ENCODE data around the gene THRB. TPM values are rescaled to one million over a fixed set of nuclear protein-coding genes. Genes with fewer than 3 reads are reported as not detected.
A peak's percentile ranks its signal among the peaks of the same experiment; 100 is the strongest.

Gene THRB
- polyA plus RNA-seq, 1 of the 3 experiments (the other 2 are of a cell fraction): 0.02 TPM

DNA sequence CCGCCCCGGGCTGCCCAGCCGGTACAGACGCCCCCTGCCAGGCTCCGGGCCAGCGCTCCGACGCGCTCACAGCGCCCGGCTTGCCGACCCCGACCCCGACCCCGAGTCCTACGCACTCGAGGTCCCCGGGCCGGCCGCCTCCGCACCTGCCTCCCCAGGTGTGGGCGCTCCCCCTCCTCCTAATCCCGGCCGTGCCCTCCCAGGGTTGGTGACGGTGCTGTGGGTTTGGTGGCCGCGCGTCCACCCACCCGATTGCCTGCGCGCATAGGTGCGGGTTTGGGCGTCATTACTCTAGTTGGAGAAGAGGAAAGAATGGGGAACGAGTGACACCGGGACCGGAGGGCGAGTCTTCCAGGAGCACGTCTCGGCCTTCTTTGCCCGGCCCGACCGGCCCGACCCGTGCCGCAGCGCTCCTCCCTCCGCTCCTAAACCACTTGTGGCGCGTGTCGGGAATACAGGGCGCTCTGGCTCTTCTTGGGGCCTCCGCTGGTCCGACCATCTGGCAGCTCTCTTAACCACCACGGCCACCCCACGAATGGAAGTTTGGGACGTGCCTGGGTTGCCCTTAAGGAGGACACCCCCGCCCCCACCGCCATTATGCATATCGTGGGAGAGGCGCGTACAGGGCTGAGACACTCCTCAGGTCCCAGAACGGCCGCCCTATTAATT, 810 bp upstream of the THRB start:
- H3F3A ChIP-seq (replicated peaks; ENCODE audit: insufficient read depth): no peaks in the 10 kb centered on the region
- H3K4me2 ChIP-seq: peak overlapping the region; percentile 97
- ChIA-PET POLR2A (no interaction called here), CTCF (interaction anchor here (0.6 to 2.3 kb wide), 10 partner anchors 10 to 480 kb away, joined by 3 to 10 read pairs (median 5); no protein-coding TSS in a partner anchor)
- no peak for TF ChIP-seq NRF1 (IDR thresholded peaks at IDR 0.05; ENCODE audit: low read depth, low read length)
- TF ChIP-seq TCF12 (IDR thresholded peaks at IDR 0.05): no peak
- TF ChIP-seq TAF1 (IDR thresholded peaks at IDR 0.05; ENCODE audit: borderline replicate concordance, low read depth, low read length): no peak
- TF ChIP-seq, protein P1, sequence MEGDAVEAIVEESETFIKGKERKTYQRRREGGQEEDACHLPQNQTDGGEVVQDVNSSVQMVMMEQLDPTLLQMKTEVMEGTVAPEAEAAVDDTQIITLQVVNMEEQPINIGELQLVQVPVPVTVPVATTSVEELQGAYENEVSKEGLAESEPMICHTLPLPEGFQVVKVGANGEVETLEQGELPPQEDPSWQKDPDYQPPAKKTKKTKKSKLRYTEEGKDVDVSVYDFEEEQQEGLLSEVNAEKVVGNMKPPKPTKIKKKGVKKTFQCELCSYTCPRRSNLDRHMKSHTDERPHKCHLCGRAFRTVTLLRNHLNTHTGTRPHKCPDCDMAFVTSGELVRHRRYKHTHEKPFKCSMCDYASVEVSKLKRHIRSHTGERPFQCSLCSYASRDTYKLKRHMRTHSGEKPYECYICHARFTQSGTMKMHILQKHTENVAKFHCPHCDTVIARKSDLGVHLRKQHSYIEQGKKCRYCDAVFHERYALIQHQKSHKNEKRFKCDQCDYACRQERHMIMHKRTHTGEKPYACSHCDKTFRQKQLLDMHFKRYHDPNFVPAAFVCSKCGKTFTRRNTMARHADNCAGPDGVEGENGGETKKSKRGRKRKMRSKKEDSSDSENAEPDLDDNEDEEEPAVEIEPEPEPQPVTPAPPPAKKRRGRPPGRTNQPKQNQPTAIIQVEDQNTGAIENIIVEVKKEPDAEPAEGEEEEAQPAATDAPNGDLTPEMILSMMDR (IDR thresholded peaks at IDR 0.05): no peak
- peak overlapping the region; percentile 89 for H2AFZ ChIP-seq (ENCODE audit: low read depth)
- H3K4me3 ChIP-seq (ENCODE audit: low read depth in 2 of 2, low read length in 1 of 2): peak overlapping the region; percentile 62 to 70
- DNase-seq: peak; percentile 63
- no peaks in the 10 kb centered on the region for H4K20me1 ChIP-seq (ENCODE audit: insufficient read depth)
- H3K9me3 ChIP-seq: no peaks in the 10 kb centered on the region
- H3K79me2 ChIP-seq (ENCODE audit: insufficient read depth): no peaks in the 10 kb centered on the region
- H3K27ac ChIP-seq (ENCODE audit: low read depth in 2 of 2, low read length in 1 of 2): no peak overlapping the region
- no peak overlapping the region; the same call in 1 of the 2 replicates for H3K9ac ChIP-seq
- no peaks in the 10 kb centered on the region for H3K36me3 ChIP-seq (replicated peaks in 1 of 2; ENCODE audit: control insufficient read depth in 1 of 2, insufficient read depth in 2 of 2, low read length in 1 of 2)
- H3K9me2 ChIP-seq: no peaks in the 10 kb centered on the region
- peaks cover 0 to 11% of the 10 kb centered on the region in 2 experiments; a peak in 1 of 4 replicates for H3K4me1 ChIP-seq (ENCODE audit: control insufficient read depth in 1 of 2, insufficient read depth in 2 of 2, low read depth in 1 of 2, low read length in 1 of 2)
- peaks cover 24% of the 10 kb centered on the region for H3K27me3 ChIP-seq (ENCODE audit: insufficient read depth)
- WGBS (ENCODE audit: low lambda C conversion rate): 26% methylated on average over 25 of the region's 63 CpGs

DNA sequence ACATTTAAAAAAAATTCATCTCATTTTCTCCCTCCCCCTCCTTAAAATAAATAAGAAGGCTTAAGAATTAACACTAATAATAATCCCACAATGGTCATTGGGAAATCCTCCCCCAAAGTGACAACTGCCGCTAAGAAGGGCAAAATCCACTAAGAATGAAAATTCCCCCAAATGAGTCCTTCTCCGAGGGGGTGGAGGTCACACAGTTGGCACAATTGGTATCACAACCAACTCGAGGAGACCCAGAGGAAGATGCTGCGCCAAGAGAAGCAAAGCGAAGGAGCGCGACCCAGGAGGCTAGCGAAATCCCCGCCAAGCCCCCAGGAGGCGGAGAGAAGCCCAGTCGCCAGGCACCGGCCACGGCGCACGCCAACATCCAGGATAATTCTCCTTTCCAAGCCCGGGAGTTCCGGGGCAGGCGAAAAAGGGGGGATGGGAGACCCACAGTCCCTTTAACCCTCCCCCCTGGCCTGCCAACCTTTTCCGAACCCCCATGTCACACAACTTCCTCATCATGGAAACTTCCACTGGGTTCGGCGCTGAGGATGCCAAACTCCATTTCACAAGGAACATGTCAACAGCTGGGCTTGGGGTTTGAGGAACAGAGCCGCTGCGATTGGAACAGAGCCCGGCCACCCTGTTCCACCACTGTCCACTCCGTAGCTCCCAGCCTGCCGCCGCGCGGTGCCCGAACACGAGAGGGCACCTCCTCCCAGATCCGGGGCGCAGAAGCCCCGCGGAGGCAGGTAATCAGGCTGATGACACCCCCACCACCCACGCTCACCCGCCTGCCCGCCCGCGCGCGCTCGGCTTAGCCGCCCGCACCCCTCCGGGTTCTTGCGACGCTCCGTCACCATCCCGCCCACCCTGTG, 668 bp downstream of the THRB start:
- H3K9me2 ChIP-seq: no peaks in the 10 kb centered on the region
- ChIA-PET CTCF (interaction anchor here (0.9 to 1.7 kb wide), 3 partner anchors 8 to 208 kb away, joined by 3 to 5 read pairs (median 3); no protein-coding TSS in a partner anchor), POLR2A (interaction anchor here (0.6 kb wide), 1 partner anchor 600 kb away, joined by 4 read pairs; no protein-coding TSS in a partner anchor)
- DNase-seq: peak; percentile 74
- H3F3A ChIP-seq (replicated peaks; ENCODE audit: insufficient read depth): no peaks in the 10 kb centered on the region
- H3K4me3 ChIP-seq (ENCODE audit: low read depth in 2 of 2, low read length in 1 of 2): peak overlapping the region; percentile 62 to 70
- peaks cover 24% of the 10 kb centered on the region for H3K27me3 ChIP-seq (ENCODE audit: insufficient read depth)
- H3K9ac ChIP-seq: no peak overlapping the region; the same call in 1 of the 2 replicates
- peaks cover 0 to 11% of the 10 kb centered on the region in 2 experiments; a peak in 1 of 4 replicates for H3K4me1 ChIP-seq (ENCODE audit: control insufficient read depth in 1 of 2, insufficient read depth in 2 of 2, low read depth in 1 of 2, low read length in 1 of 2)
- no peaks in the 10 kb centered on the region for H3K79me2 ChIP-seq (ENCODE audit: insufficient read depth)
- H3K36me3 ChIP-seq (replicated peaks in 1 of 2; ENCODE audit: control insufficient read depth in 1 of 2, insufficient read depth in 2 of 2, low read length in 1 of 2): no peaks in the 10 kb centered on the region
- peak overlapping the region; percentile 89 for H2AFZ ChIP-seq (ENCODE audit: low read depth)
- no peaks in the 10 kb centered on the region for H3K9me3 ChIP-seq
- 5% methylated on average over 19 of the region's 50 CpGs for WGBS (ENCODE audit: low lambda C conversion rate)
- no peaks in the 10 kb centered on the region for H4K20me1 ChIP-seq (ENCODE audit: insufficient read depth)
- H3K27ac ChIP-seq (ENCODE audit: low read depth in 2 of 2, low read length in 1 of 2): no peak overlapping the region
- peak overlapping the region; percentile 97 for H3K4me2 ChIP-seq
- TF ChIP-seq USF2 (IDR thresholded peaks at IDR 0.05; ENCODE audit: borderline replicate concordance, low read depth, low read length): no peak
- no peak for TF ChIP-seq SIN3A (IDR thresholded peaks at IDR 0.05; ENCODE audit: borderline replicate concordance, low read depth, low read length)
- no peak for TF ChIP-seq RAD21 (IDR thresholded peaks at IDR 0.05; ENCODE audit: low read length)
- no peak for TF ChIP-seq FOXJ3 (CRISPR knock-in tag; IDR thresholded peaks at IDR 0.05)
- no peak for TF ChIP-seq IRF3 (IDR thresholded peaks at IDR 0.05; ENCODE audit: low read depth, low read length)
- TF ChIP-seq EZH2phosphoT487 (IDR thresholded peaks at IDR 0.05; ENCODE audit: borderline replicate concordance, low read depth): no peak
- TF ChIP-seq, protein P1 (IDR thresholded peaks at IDR 0.05): no peak
- no peak for TF ChIP-seq GATA2 (CRISPR knock-in tag; IDR thresholded peaks at IDR 0.05)
- TF ChIP-seq, protein P2, sequence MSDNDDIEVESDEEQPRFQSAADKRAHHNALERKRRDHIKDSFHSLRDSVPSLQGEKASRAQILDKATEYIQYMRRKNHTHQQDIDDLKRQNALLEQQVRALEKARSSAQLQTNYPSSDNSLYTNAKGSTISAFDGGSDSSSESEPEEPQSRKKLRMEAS (IDR thresholded peaks at IDR 0.05; ENCODE audit: low read depth): no peak
- no peak for TF ChIP-seq GABPA (IDR thresholded peaks at IDR 0.05; ENCODE audit: low read depth)
- TF ChIP-seq FOSL2 (IDR thresholded peaks at IDR 0.05; ENCODE audit: borderline replicate concordance, low read depth): no peak
- no peak for TF ChIP-seq SMC3 (IDR thresholded peaks at IDR 0.05; ENCODE audit: low read depth, low read length)
